Upper lobe of right lung (tissue), 1 donor: ENCODE measurements around the gene TEAD1. TPM values are rescaled to one million over a fixed set of nuclear protein-coding genes. Genes with fewer than 3 reads are reported as not detected.

Experiments
- ATAC-seq: fragments of 200-7000 bp; cut with Tn5 transposase; one replicate; pipeline ENCODE4 v1.9.1; 2020; ENCODE audit warnings: mild to moderate bottlenecking, moderate library complexity
- DNase-seq: peaks from one replicate; pipeline ENCODE4 v3.0.0-alpha.2; 2020
- H3K27ac ChIP-seq: fragments of 200-600 bp; one replicate; pipeline ENCODE4 v1.8.0; 2022
- H3K27me3 ChIP-seq: fragments of 200-600 bp; one replicate; pipeline ENCODE4 v1.8.0; 2022; ENCODE audit warnings: mild to moderate bottlenecking
- H3K36me3 ChIP-seq: fragments of 200-600 bp; one replicate; pipeline ENCODE4 v1.8.0; 2022
- H3K4me1 ChIP-seq: fragments of 200-600 bp; one replicate; pipeline ENCODE4 v1.8.0; 2022
- H3K4me3 ChIP-seq: fragments of 200-600 bp; one replicate; pipeline ENCODE4 v1.8.0; 2022; ENCODE audit warnings: mild to moderate bottlenecking
- H3K9me3 ChIP-seq: fragments of 200-600 bp; one replicate; pipeline ENCODE4 v1.8.0; 2022
- CTCF ChIP-seq: fragments of 200-600 bp; IDR thresholded peaks from one replicate; pipeline ENCODE4 v1.8.0; 2022; ENCODE audit warnings: antibody characterized with exemption
- intact Hi-C: fragments of 100-400 bp; cut with DNase I; formaldehyde crosslinking; loops from one replicate; pipeline ENCODE4 v1.11.0; 2022
- total RNA-seq: library from RNA; stranded (reverse); fragmentation: NEBNext Ultra II Directional; extraction: Animal tissue kit (Norgen Biotek cat#: 25700); gene quantifications from one replicate; pipeline ENCODE4 v1.2.1, GENCODE V29; 2021
- donor health status: DM: no; HTN: yes; CAD: no; lungs with severe emphysema.

Gene TEAD1
- total RNA-seq, 1 donor from 2014 or later: 72.3 TPM

- H3K9me3 ChIP-seq: no peaks in the 10 kb centered on the region
- no peaks in the 10 kb centered on the region for H3K27me3 ChIP-seq
- H3K4me1 ChIP-seq: no peaks in the 10 kb centered on the region
- no peaks in the 10 kb centered on the region for H3K36me3 ChIP-seq
- no peak for TF ChIP-seq CTCF
- no peak for DNase-seq
- ATAC-seq: no peak
- H3K4me3 ChIP-seq: no peak overlapping the region
- H3K27ac ChIP-seq: no peak overlapping the region
- intact Hi-C loops: no loop called here
Measured at GRCh38 chr11:12653729-12654128, 20.5 kb upstream of the TEAD1 start.

- Histone ChIP-seq H3K4me1 (no peaks in the 10 kb centered on the region), H3K27me3 (no peaks in the 10 kb centered on the region), H3K9me3 (no peaks in the 10 kb centered on the region), H3K27ac (no peak overlapping the region), H3K4me3 (no peak overlapping the region), H3K36me3 (no peaks in the 10 kb centered on the region)
- TF ChIP-seq CTCF: no peak
- no peak for ATAC-seq
- intact Hi-C loops: no loop called here
- no peak for DNase-seq
Measured at GRCh38 chr11:12655842-12656241, 18.4 kb upstream of the TEAD1 start.

- no peak for DNase-seq
Measured at GRCh38 chr11:12657336-12657735, 16.9 kb upstream of the TEAD1 start.

GRCh38 chr11:12657981-12658380, 16.2 kb upstream of the TEAD1 start:
- intact Hi-C loops: no loop called here
- Histone ChIP-seq H3K4me3 (no peak overlapping the region), H3K27ac (no peak overlapping the region), H3K4me1 (no peaks in the 10 kb centered on the region), H3K9me3 (no peaks in the 10 kb centered on the region), H3K27me3 (no peaks in the 10 kb centered on the region), H3K36me3 (no peaks in the 10 kb centered on the region)
- no peak for ATAC-seq
- DNase-seq: no peak
- TF ChIP-seq CTCF: no peak

More at GRCh38 chr11:12657336-12657735, 16.9 kb upstream of the TEAD1 start:
- Histone ChIP-seq H3K9me3 (no peaks in the 10 kb centered on the region), H3K4me1 (no peaks in the 10 kb centered on the region), H3K27ac (no peak overlapping the region), H3K36me3 (no peaks in the 10 kb centered on the region), H3K4me3 (no peak overlapping the region), H3K27me3 (no peaks in the 10 kb centered on the region)
- intact Hi-C loops: no loop called here
- no peak for ATAC-seq
- no peak for TF ChIP-seq CTCF

GRCh38 chr11:12662101-12662689, 12.0 kb upstream of the TEAD1 start:
- H3K36me3 ChIP-seq: no peaks in the 10 kb centered on the region
- H3K4me1 ChIP-seq: no peaks in the 10 kb centered on the region
- H3K27me3 ChIP-seq: no peaks in the 10 kb centered on the region
- intact Hi-C loops: no loop called here
- H3K4me3 ChIP-seq: no peak overlapping the region
- no peak for DNase-seq
- H3K9me3 ChIP-seq: no peaks in the 10 kb centered on the region
- TF ChIP-seq CTCF: no peak
- ATAC-seq: no peak
- no peak overlapping the region for H3K27ac ChIP-seq

- Histone ChIP-seq H3K27ac (no peak overlapping the region), H3K9me3 (no peaks in the 10 kb centered on the region), H3K4me1 (no peaks in the 10 kb centered on the region), H3K36me3 (no peaks in the 10 kb centered on the region), H3K27me3 (no peaks in the 10 kb centered on the region), H3K4me3 (no peak overlapping the region)
- no peak for TF ChIP-seq CTCF
- DNase-seq: no peak
- no peak for ATAC-seq
- intact Hi-C loops: no loop called here
Measured at GRCh38 chr11:12664385-12664784, 9.8 kb upstream of the TEAD1 start.
